Measurements from ENCODE around the gene CRYAB. TPM values are rescaled to one million over a fixed set of nuclear protein-coding genes. Genes with fewer than 3 reads are reported as not detected.

Gene CRYAB
- total RNA-seq, 4 donors from 2014 or later, result 19.9 to 179 (median 56.5) TPM

DNA sequence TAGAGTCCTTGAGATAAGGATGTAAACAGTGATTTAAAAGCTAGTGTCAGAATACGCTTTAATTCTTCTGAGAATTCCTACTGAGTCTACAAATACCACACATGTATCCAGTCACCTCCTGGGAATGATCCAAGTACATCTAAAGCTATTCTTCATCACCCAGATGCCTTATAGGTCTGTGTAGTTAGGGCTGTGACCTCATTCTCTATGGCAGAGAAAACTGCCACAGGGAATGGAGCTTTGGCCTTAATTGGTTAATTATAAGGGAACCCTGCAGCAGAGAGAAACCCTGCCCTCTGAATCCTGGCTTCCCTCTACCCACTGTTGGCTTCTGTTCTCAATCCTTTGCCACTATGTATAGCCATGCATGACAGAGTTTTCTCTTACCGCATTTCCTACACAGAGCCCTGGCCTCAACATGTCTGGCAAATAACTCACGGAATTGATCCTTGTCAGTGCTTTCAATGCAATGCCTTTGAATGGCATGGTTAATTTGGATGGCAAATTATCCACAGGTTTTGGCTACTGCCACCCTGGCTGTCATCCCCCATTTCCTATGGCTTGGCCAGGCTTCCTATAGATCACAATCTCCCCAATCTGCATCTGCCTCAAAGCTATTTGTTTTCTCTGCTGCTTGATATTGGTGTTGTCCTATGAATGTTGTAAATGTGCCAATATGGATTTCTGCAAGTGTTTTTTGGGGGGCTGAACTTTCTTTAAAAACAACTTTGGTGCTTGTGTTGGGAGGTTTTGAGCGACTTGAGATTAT is 28.4 kb upstream of the CRYAB start:
- intact Hi-C loops (cut with DNase I; ENCODE audit: low total_unique reads), result loop anchor here (10.0 kb wide), 1 partner anchor 65 kb away; the partner anchor contains the start of genes ALG9, CFAP68 and FDXACB1
- no peak for DNase-seq
- Histone ChIP-seq H3K4me3 (no peak overlapping the region), H3K9me3 (no peaks in the 10 kb centered on the region), H3K27me3 (no peaks in the 10 kb centered on the region), H3K27ac (peak overlapping the region in 1 of 2 donors; percentile 79), H3K36me3 (no peaks in the 10 kb centered on the region), H3K4me1 (no peaks in the 10 kb centered on the region)
- TF ChIP-seq, protein P1, sequence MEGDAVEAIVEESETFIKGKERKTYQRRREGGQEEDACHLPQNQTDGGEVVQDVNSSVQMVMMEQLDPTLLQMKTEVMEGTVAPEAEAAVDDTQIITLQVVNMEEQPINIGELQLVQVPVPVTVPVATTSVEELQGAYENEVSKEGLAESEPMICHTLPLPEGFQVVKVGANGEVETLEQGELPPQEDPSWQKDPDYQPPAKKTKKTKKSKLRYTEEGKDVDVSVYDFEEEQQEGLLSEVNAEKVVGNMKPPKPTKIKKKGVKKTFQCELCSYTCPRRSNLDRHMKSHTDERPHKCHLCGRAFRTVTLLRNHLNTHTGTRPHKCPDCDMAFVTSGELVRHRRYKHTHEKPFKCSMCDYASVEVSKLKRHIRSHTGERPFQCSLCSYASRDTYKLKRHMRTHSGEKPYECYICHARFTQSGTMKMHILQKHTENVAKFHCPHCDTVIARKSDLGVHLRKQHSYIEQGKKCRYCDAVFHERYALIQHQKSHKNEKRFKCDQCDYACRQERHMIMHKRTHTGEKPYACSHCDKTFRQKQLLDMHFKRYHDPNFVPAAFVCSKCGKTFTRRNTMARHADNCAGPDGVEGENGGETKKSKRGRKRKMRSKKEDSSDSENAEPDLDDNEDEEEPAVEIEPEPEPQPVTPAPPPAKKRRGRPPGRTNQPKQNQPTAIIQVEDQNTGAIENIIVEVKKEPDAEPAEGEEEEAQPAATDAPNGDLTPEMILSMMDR (IDR thresholded peaks at IDR 0.05), result no peak
- no peak for TF ChIP-seq POLR2A (IDR thresholded peaks at IDR 0.05)

DNA sequence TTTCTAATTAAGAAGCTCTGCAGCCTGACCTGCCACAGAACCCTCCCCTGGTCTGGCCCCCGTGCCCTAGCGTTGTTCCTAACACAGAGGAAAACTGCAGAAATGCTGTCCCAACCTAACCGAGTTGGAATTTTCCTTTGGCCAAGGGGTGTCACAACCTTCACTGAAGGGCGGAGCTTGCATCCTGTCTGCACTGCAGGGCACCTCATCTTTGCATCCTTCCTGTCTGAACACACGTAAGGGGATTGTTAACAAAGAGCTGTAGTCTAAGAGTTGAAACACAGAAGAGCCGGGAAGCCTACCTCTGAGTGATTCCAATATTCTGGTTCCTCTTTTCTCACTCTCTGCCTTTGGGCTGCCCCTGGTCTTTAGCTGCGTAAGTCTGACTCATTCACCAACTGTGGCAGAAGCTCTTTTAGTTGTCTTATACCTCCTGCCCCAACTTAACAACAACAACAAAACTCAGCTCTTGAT is 27.2 kb upstream of the CRYAB start:
- TF ChIP-seq, protein P1 (IDR thresholded peaks at IDR 0.05), result no peak
- TF ChIP-seq POLR2A (IDR thresholded peaks at IDR 0.05), result no peak
- peak in 1 of 2 donors; percentile 51 for DNase-seq
- H3K4me1 ChIP-seq, result no peaks in the 10 kb centered on the region

DNA sequence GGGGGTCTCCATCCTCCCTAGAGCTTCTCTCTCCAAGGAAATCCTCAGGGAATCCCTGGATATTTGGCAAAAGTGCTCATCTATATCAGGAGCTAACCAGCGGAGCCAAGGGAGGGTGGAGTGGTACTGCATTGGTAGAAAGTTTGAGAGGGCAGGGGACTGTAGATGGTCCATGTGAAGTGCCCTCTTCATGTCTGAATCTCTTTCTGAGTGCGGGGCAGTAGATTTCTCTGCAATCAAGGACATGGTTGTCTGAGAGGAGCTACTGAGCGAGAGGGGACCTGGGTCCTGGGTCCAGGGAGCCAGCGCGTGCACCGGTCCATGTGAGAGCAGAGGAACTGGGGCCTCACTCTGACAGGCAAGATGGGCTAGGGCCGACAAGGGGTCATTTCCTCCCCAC is 26.3 kb upstream of the CRYAB start:
- no peaks in the 10 kb centered on the region for H3K36me3 ChIP-seq
- no peaks in the 10 kb centered on the region for H3K4me1 ChIP-seq
- peak overlapping the region; percentile 78 to 79 for H3K27ac ChIP-seq
- no peaks in the 10 kb centered on the region for H3K9me3 ChIP-seq
- H3K27me3 ChIP-seq, result no peaks in the 10 kb centered on the region
- TF ChIP-seq, protein P1 (IDR thresholded peaks at IDR 0.05), result no peak
- no peak for TF ChIP-seq POLR2A (IDR thresholded peaks at IDR 0.05)
- intact Hi-C loops (cut with DNase I; ENCODE audit: low total_unique reads), result loop anchor here (10.0 kb wide), 1 partner anchor 63 kb away; the partner anchor contains the start of genes ALG9, CFAP68 and FDXACB1
- no peak for DNase-seq
- peak overlapping the region; percentile 58 to 72 for H3K4me3 ChIP-seq

More for the DNA sequence above, 27.2 kb upstream of the CRYAB start:
- no peaks in the 10 kb centered on the region for H3K9me3 ChIP-seq
- H3K36me3 ChIP-seq, result no peaks in the 10 kb centered on the region
- peak overlapping the region in 1 of 2 donors; percentile 72 for H3K4me3 ChIP-seq
- peak overlapping the region; percentile 78 to 79 for H3K27ac ChIP-seq
- H3K27me3 ChIP-seq, result no peaks in the 10 kb centered on the region
- intact Hi-C loops (cut with DNase I; ENCODE audit: low total_unique reads), result loop anchor here (10.0 kb wide), 1 partner anchor 64 kb away; the partner anchor contains the start of genes ALG9, CFAP68 and FDXACB1

DNA sequence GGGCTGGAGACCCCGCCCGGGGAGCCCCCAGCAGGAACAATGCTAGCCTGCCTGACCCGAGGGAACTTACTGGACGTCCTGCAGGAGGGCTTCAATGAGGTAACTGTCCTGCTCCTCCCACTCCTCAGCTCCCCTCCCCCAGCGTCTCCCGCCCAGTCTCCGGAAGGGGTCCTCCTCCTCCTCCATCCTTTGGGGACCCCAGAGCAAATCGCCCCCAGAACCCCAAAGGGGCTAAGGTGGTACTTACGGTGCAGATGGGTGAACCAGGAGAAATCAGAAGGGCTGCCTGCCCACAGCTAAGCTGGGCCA is 25.8 kb upstream of the CRYAB start:
- H3K9me3 ChIP-seq, result no peaks in the 10 kb centered on the region
- no peak for DNase-seq
- H3K4me1 ChIP-seq, result no peaks in the 10 kb centered on the region
- H3K27me3 ChIP-seq, result no peaks in the 10 kb centered on the region
- H3K36me3 ChIP-seq, result no peaks in the 10 kb centered on the region
- TF ChIP-seq POLR2A (IDR thresholded peaks at IDR 0.05), result no peak
- TF ChIP-seq, protein P1 (IDR thresholded peaks at IDR 0.05), result no peak
- peak overlapping the region; percentile 58 to 72 for H3K4me3 ChIP-seq
- peak overlapping the region; percentile 78 to 79 for H3K27ac ChIP-seq
- intact Hi-C loops (cut with DNase I; ENCODE audit: low total_unique reads), result loop anchor here (10.0 kb wide), 1 partner anchor 63 kb away; the partner anchor contains the start of genes ALG9, CFAP68 and FDXACB1

DNA sequence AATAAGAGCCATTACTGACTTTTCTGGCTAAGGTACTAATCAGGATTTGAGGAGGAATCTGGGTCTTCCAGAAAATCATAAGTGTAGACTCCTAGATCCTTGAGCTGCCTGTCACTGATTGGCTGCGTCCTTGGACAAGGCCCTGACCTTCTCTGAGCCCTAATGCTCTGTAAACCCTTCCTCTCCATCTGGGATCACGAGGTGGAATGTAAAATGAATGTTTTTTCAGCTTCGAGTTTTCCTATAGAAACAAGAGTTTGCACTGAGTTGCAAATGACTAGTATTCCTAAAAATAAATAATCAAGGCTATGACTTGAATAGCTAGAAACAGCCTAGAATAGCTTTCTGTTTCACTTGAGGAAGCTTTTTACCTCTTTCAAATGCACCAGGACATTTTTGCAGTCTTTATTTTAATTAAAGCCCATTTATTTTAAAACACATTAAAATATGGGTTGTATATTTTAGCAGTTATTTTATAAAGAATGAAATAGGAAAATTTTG is 24.5 kb upstream of the CRYAB start:
- intact Hi-C loops (cut with DNase I; ENCODE audit: low total_unique reads), result loop anchor here (10.0 kb wide), 1 partner anchor 61 kb away; the partner anchor contains the start of genes ALG9, CFAP68 and FDXACB1
- Histone ChIP-seq H3K9me3 (no peaks in the 10 kb centered on the region), H3K4me3 (peak overlapping the region; percentile 58 to 72), H3K4me1 (no peaks in the 10 kb centered on the region), H3K36me3 (no peaks in the 10 kb centered on the region), H3K27me3 (no peaks in the 10 kb centered on the region), H3K27ac (peak overlapping the region; percentile 78 to 79)
- TF ChIP-seq POLR2A (IDR thresholded peaks at IDR 0.05), result no peak
- TF ChIP-seq, protein P1 (IDR thresholded peaks at IDR 0.05), result no peak
- DNase-seq, result no peak
